GM12801 (cell line): ENCODE results near the gene REST.

Source experiments
- TF ChIP-seq, protein P1 (sequence below): IDR thresholded peaks from one replicate; pipeline ENCODE4 v1.5.1; 2011; ENCODE audit warnings: control low read depth; ENCODE audit not compliant: insufficient read length; ENCODE audit errors: extremely low read depth

Gene REST

DNA sequence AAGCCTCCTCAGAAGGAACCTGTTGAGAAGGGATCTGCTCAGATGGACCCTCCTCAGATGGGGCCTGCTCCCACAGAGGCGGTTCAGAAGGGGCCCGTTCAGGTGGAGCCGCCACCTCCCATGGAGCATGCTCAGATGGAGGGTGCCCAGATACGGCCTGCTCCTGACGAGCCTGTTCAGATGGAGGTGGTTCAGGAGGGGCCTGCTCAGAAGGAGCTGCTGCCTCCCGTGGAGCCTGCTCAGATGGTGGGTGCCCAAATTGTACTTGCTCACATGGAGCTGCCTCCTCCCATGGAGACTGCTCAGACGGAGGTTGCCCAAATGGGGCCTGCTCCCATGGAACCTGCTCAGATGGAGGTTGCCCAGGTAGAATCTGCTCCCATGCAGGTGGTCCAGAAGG is 22.9 kb downstream of the REST start:
- TF ChIP-seq, protein P1, sequence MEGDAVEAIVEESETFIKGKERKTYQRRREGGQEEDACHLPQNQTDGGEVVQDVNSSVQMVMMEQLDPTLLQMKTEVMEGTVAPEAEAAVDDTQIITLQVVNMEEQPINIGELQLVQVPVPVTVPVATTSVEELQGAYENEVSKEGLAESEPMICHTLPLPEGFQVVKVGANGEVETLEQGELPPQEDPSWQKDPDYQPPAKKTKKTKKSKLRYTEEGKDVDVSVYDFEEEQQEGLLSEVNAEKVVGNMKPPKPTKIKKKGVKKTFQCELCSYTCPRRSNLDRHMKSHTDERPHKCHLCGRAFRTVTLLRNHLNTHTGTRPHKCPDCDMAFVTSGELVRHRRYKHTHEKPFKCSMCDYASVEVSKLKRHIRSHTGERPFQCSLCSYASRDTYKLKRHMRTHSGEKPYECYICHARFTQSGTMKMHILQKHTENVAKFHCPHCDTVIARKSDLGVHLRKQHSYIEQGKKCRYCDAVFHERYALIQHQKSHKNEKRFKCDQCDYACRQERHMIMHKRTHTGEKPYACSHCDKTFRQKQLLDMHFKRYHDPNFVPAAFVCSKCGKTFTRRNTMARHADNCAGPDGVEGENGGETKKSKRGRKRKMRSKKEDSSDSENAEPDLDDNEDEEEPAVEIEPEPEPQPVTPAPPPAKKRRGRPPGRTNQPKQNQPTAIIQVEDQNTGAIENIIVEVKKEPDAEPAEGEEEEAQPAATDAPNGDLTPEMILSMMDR: no peak

- TF ChIP-seq, protein P1: no peak
Observed at GRCh38 chr4:56931924-56932323, 24.2 kb downstream of the REST start.

GRCh38 chr4:56937262-56937661 is 29.6 kb downstream of the REST start:
- TF ChIP-seq, protein P1: no peak

DNA sequence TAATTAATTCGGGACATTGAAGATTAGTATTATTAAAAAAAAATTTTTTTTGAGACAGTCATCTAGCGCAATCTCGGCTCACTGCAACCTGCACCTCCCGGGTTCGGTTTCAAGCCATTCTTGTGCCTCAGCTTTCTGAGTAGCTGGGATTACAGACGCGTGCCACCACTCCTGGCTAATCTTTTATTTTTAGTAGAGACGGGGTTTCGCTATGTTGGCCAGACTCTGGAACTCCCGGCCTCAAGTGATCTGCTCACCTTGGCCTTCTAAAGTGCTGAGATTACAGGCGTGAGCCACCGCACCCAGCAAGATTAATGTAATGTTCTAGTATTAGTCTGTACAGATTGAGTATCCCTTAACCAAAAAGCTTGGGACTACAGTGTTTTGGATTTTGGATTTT is 32.7 kb downstream of the REST start:
- TF ChIP-seq, protein P1: no peak

DNA sequence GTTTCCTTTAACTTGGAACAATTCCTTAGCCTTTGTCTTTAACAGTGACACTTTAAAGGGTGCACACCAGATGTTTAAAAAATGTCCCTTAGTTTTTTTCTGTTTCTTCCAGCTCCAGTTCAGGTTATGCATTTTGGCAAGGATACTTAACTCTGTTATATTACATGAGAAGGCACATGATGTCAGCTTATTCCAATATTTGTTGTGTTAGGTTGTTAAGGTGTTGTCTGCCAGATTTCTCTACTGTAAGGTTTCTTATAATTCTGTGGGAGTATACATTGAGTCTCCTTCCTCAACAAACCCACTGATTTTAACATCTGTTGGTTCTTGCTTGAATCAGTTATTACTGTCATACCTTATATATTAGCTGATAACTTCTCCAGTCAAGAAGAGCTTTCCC is 33.3 kb downstream of the REST start:
- TF ChIP-seq, protein P1: no peak

DNA sequence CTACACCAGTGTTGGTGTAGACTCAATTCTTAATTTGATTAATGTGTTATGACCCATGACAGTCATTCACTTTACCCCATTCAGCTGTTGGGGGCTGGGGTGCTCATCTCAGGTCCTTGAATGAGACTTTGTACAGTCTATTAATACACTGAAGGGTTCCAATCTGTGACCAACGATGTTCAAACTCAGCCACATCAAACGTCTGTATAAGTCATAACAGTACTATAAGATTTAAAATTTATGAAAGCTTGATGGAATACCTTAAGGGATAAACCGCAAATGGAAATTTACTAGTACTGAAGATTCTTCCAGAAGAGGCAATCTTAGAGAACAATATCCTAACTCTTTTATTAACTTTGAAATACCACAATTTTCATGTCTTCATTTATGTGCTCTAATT is 33.7 kb downstream of the REST start:
- TF ChIP-seq, protein P1: no peak

DNA sequence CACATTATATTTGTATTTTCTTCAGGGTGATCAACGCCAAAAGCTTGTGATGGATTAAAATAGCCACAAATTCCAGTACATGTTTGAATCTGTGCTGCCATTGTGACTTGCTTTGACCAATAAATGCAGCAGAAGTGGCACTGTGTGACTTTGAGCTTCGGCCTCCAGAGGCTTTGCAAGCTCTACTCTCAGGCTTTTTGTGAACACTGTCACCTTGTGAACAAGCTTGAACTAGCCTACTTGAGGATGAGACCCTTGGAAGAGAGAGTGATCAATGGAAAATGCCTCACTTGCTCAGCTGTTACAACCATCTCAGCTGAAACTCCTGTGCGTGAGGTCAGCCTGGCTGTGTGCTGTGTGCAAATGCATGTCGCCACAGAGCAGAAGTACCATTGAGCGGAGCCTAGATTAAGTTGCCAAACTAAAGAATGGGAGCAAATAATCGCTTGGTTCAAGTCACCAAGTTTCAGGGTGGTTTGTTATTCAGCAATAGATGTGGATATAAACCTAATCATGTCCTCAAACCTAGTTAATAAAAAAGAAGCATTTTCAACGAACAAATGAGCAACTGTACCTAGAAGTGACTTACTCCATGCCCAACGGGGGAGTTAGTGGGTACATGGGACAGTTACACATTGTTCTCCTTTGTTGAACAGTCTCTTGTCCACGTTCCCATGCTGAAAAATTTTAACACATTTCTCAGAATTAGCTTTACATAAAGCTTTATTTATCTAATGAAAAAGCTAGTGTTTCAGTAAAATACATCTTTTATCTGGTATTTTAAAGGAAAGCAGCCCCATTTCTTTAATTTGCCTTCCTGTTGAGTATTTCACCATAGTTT is 46.2 kb downstream of the REST start:
- TF ChIP-seq, protein P1: no peak
